ENCODE results near the gene CEPT1.

CEPT1 gene

GRCh38 chr1:111218701-111219556 is 78.9 kb downstream of the CEPT1 start:
- POLR2A ChIA-PET (ENCODE audit: low non-redundant PET) = no interaction called here
- CTCF ChIA-PET = interaction anchor here (0.6 to 1.0 kb wide), 4 partner anchors 113 to 218 kb away, joined by 3 to 5 read pairs (median 4); no protein-coding TSS in a partner anchor
- TF ChIP-seq CTCF (conservative IDR thresholded peaks at IDR 0.05; ENCODE audit: low read depth) = no peak
- no peak for DNase-seq (ENCODE audit: low spot score)
- H3K27ac ChIP-seq = no peak overlapping the region

- ChIA-PET POLR2A (ENCODE audit: low non-redundant PET) (no interaction called here), CTCF (no interaction called here)
- no peak for TF ChIP-seq CTCF (conservative IDR thresholded peaks at IDR 0.05; ENCODE audit: low read depth)
Measured at GRCh38 chr1:111219557-111220286, 79.7 kb downstream of the CEPT1 start.

GRCh38 chr1:111220302-111220890 is 80.4 kb downstream of the CEPT1 start:
- ChIA-PET POLR2A (ENCODE audit: low non-redundant PET) (no interaction called here), CTCF (no interaction called here)
- H3K27ac ChIP-seq = no peak overlapping the region
- TF ChIP-seq CTCF (conservative IDR thresholded peaks at IDR 0.05; ENCODE audit: low read depth) = no peak
- no peak for DNase-seq (ENCODE audit: low spot score)

More at GRCh38 chr1:111219557-111220286, 79.7 kb downstream of the CEPT1 start:
- H3K27ac ChIP-seq = no peak overlapping the region
- no peak for DNase-seq (ENCODE audit: low spot score)

- DNase-seq (ENCODE audit: low spot score) = no peak
- no peak for TF ChIP-seq CTCF (conservative IDR thresholded peaks at IDR 0.05; ENCODE audit: low read depth)
- CTCF ChIA-PET = interaction anchor here (0.6 to 1.2 kb wide), 3 partner anchors 93 to 430 kb away, joined by 3 to 6 read pairs (median 3); no protein-coding TSS in a partner anchor
- no peak overlapping the region for H3K27ac ChIP-seq
- POLR2A ChIA-PET (ENCODE audit: low non-redundant PET) = no interaction called here
Measured at GRCh38 chr1:111221276-111221632, 81.2 kb downstream of the CEPT1 start.

- DNase-seq (ENCODE audit: low spot score) = no peak
- CTCF ChIA-PET = interaction anchor here (0.6 to 1.2 kb wide), 2 partner anchors 92 to 100 kb away, joined by 3 read pairs; no protein-coding TSS in a partner anchor
- TF ChIP-seq CTCF (conservative IDR thresholded peaks at IDR 0.05; ENCODE audit: low read depth) = no peak
- POLR2A ChIA-PET (ENCODE audit: low non-redundant PET) = no interaction called here
- no peak overlapping the region for H3K27ac ChIP-seq
Measured at GRCh38 chr1:111221633-111222291, 81.7 kb downstream of the CEPT1 start.
